HG02840 (cell line): ENCODE measurements around the gene KIF11.
A peak's percentile ranks its signal among the peaks of the same experiment; 100 is the strongest.
"Not testable (repeated sequence)": the region's sequence is repeated elsewhere in the genome, so short reads cannot be mapped to it uniquely, and the experiment has no call there.

Experiments
- ATAC-seq: cut with Tn5 transposase; IDR thresholded peaks from one replicate; pipeline ENCODE4 v1.9.1; 2021; ENCODE audit warnings: mild to moderate bottlenecking, moderate library complexity, moderate number of reproducible peaks; ENCODE audit not compliant: unreplicated experiment, low FRiP score

Gene KIF11

DNA sequence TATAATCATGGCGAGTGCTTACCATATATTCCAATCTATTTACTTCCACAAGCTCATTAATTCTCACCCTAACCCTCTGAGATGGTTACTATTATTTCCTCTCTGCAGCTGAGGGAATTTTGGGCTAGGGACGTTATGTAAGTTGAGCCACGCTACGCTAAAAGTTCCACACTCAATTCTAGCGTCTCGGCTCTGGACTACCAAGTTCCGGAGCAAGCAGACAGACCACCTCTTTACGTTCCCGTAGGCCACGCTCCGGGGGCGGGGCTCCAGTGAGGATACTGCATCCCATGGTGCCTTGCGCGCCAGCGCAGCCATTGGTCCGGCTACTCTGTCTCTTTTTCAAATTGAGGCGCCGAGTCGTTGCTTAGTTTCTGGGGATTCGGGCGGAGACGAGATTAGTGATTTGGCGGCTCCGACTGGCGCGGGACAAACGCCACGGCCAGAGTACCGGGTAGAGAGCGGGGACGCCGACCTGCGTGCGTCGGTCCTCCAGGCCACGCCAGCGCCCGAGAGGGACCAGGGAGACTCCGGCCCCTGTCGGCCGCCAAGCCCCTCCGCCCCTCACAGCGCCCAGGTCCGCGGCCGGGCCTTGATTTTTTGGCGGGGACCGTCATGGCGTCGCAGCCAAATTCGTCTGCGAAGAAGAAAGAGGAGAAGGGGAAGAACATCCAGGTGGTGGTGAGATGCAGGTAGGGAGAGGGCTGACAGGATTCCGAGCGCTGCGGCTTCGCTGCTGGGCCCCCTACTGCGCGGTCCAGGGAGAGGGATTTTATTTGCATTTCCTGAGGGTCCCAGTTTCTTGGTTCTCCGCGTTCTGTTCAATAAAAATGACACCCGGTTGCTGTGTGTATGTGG lies at the start of gene KIF11:
KIF11 (plus strand) TSS at position 370 of the 858 bp plus-strand sequence; CDS start at position 616, 246 bp downstream.
- ATAC-seq = peak; percentile 78

DNA sequence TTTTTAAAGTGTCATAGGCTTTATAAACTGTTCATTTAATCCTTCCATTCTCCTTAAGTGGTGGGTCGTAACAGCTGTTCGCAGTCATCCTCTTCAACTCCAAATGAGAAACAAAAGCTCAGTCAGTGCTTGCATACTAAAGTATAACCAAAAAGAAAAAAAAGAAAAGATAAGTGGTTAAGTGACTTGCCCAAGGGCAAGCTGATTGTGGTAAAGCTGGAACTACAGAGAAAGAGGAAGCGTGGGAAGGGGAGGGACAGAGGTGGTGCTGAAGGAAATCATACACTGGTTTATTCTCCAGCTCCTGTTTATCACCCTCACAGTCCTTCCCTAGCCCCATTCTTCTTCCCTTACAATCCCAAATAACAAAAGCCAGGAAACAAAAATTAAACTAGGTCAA lies 48.6 kb upstream of the KIF11 start:
- ATAC-seq = no peak

DNA sequence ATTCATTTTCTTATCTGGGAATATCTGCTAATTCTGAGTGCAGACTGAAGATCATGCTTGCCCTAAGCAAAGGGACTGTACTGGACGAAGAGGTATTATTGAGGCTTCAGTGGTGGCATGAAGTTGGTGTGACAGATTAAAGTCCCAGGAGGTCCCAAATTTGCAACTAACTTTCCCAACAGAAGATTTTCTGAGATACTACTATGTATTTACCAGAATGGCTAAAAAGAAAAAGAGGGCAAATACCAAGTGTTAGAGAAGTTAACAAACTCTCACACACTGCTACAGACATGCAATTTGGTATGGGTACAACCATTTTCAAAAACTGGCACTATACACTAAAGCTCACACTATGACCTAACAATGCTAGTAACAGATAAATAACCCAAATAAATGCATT lies 47.4 kb upstream of the KIF11 start:
- no peak for ATAC-seq

DNA sequence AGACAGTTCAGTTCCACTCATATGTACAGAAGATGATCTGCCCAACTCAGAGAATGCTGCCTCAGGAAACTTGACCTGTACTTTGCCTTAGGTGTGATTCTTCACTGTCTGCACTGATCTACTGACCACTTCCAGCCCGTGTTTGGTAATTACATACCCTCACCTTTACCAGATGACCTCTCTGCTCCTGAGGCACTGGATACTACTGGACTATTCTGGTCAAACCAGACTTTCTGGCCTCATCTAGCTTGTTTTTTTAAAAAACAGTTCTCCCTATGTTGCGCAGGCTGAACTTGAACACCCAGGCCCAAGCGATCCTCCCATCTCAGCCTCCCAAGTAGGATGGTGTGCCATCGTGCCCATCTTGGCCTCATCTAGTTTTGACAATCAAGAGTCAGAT lies 45.3 kb upstream of the KIF11 start:
- no peak for ATAC-seq

DNA sequence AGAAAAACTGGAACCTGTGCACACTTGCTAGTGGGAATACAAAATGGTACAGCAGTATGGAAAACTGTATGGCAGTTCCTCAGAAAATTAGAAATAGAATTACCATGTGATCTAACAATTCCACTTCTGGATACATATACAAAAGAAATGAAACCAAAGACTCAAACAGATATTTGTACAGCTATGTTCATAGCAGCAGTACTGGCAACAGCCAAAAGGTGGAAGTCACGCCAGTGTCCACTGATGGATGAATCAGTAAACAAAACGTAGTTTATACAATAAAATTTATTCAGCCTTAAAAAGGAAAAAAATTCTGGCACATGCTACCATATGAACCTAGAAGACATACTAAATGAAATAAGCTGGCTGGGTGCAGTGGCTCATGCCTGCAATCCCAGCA lies 42.0 kb upstream of the KIF11 start:
- no peak for ATAC-seq

DNA sequence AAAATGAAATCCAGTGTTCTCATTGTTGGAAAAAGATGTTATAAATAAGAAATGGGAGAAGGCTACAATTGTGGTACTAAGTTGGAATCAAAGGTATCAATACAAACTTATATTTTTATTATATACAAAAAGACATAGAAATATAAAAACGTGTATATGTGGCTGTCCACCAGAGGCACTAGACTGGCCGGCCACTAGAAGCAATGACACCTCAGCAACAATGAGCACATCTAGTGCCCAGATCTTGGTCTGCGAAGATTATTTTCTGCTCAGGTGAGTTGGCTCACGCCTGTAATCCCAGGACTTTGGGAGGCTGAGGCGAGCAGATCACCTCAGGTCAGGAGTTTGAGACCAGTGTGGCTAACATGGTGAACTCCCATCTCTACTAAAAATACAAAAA lies 40.6 kb upstream of the KIF11 start:
- ATAC-seq = no peak

DNA sequence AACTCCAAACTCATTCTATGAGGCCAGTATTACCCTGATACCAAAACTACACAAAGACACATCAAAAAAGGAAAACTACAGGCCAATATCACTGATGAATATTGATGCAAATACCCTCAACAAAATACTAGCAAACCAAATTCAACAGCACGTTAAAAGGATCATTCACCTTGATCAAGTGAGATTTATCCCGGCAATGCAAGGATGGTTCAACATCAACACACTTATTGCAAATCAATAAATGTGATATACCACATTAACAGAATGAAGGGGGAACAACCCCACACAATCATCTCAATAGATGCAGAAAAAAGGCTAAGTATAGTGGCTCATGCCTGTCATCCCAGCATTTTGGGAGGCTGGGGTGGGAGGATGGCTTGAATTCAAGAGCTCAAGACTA lies 39.0 kb upstream of the KIF11 start:
- ATAC-seq = no peak

DNA sequence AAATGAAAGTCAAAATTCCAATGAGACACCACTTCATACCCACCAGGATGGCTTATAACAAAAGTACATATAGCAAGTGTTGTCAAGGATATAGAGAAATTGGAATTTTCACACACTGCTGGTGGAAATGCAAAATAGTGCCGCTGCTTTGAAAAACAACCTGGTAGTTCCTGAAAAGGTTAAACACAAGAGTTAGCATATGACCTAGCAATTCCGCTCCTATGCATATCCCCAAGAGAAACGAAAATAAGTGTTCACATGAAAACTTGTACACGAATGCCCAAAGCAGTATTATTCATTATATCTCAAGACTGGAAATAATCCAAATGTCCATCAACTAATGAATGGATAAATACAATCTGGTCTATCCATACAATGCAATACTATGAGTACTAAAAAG lies 33.9 kb upstream of the KIF11 start:
- ATAC-seq = no peak

DNA sequence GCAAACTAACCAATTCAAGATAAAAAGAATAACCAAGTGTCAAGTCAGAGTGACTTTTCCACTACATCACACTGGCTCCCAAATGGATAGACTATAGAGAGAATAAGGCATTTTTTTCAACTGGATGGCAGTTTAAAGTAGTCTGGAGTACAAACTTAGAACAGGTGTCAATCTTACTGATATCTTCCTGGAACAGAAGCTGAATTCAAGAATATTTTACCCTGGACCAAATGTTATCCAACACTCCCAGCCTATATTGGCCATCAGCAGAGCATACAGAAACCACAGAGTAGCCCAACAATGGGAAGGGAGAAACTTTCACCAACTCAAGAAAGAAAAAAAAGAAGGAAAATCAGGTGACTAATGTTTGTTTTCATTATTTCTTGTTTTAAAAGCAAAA lies 30.5 kb upstream of the KIF11 start:
- no peak for ATAC-seq

DNA sequence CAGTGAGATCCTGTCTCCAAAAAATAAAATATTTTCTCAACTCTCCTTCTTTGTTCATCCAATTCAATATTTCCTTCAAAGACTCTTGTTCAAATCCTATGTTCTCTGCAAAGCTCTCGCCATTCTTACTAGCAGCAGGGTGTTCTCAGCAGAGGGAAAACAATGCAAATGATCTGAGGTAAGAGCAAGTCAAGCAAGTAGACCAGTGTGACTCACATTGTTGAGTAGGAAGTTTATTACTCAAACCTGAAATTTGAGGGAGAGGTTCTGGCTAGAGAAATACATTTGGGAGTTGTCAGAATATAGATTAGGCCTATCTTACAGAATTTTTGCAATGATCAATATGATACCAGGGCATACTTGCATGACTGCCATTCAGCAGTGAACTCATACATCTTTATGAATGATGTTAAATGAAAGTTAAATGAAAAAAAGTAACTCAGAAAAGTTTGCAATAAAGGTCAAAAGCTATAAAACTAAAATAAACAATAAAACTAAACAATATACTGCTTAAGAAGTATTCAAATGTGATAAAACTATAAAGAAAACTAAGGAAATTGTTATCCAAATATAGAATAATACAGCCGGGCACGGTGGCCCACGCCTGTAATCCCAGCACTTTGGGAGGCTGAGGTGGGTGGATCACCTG lies 24.9 kb upstream of the KIF11 start:
- peak; percentile 60 for ATAC-seq

DNA sequence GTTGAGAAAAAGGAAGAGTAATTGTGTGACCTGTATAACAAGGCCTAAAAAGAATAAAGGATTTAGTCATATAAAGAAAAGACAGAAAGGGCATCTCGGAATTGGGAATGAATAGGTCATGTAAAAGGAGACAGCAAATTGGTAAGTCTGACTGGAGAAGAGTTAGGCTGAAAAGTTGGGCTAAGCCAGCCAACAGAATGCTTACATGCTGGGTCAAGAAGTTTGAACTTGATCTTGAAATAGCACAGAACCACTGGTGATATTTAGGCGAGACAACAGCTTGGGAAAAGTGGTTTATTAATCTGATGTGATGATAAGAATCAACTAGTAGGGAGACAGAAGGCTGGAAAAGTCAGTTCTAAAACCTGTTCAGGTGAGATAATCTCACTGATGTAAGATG lies 23.9 kb upstream of the KIF11 start:
- ATAC-seq = no peak

DNA sequence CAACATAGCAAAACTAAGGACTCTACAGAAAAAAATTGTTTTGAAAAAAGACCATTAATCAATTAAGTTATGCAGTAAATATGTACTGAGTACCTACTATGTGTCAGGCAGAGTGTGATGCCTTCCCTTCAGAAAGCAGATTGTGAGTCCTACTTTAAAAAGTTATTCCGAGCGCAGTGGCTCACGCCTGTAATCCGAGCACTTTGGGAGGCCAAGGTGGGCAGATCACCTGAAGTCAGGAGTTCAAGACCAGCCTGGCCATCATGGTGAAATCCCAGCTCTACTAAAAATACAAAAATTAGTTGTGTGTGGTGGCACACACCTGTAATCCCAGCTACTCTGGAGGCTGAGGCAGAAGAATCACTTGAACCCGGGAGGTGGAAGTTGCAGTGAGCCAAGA lies 23.3 kb upstream of the KIF11 start:
- ATAC-seq = not testable (repeated sequence)

DNA sequence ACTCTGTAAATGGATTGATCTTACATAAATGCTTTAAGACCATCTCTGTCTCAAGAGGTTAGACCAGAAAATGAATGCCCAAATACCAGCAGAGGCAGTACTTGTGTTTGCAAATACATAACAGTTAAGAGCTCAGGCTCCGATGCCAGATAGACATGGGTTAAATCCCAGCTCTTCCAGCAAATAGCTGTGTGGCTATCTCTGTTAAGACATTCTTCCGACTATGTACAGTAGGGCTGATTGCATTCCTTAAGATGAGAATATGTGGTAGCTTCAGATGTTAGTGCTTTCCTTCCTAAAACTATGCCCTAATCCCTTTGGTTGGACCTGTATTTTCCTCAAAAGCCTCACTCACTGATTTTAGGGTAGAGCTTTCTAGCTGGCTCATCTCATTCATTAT lies 21.3 kb upstream of the KIF11 start:
- no peak for ATAC-seq

DNA sequence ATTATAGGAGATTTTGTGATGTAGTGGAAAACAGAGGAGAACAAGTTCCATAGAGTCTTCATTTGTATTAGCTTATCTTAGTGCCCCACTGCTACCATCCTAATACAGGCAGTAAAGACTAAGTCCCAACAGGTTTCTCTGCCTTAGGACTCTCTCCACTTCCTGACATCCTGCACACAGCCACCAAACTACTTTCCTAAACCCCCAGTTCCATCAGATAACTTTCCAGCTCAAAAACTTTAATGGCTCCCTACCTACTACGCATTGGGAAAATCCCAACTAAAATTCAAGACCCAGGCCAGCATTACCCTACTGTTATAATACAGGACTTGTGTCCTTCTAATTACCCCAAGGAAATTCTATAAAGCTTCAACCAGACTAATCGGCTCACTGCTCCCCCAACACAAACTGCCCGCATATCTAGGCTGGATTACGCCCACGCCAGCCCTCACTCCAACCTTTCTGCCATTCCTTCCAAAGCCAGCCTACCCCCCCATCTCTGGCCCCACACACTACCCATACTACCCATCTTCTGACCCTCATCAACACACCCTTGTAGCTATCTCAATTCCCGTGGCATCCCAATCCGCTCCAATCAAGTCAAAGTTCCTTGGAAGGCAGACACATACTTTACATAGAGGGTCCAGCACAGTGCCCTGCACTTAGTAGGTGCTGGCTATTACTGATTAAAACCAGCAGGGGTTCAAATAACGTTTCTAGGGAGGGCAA lies 20.4 kb upstream of the KIF11 start:
- no peak for ATAC-seq

DNA sequence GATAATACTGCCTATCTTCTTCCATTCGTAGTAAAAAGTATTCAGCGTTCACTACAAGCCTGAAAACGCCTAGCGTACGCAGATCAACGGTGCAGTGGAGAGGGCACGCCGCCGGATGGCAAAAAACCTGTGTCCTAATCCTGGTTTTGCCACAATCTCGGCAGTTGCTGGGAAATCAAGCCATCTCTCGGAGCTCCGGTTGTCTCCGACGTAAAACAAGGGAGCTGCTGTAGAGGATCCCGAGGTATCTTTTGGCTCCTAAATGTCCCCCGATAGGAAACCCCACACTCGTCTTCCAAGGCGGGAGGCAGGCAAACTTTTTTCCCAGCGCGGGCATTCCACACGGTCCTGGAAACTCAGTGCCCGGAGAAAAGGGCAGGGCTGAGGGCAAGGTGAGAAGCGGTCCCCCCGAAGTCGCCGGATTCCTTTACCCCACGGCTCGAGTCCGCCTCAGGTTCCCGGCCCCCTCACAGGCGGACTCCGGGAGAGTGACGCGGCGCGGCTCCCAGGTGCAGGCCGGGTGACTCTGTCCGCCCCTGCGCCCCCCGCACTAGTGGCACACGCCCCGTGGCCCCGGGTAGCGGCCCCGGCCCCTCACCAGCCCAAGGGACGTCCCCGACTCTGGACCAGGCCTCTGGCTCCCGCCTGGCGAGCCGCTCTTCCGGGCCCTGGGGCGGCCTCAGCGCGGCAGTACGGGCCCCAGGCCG lies 19.7 kb upstream of the KIF11 start:
- peak; percentile 35 for ATAC-seq

DNA sequence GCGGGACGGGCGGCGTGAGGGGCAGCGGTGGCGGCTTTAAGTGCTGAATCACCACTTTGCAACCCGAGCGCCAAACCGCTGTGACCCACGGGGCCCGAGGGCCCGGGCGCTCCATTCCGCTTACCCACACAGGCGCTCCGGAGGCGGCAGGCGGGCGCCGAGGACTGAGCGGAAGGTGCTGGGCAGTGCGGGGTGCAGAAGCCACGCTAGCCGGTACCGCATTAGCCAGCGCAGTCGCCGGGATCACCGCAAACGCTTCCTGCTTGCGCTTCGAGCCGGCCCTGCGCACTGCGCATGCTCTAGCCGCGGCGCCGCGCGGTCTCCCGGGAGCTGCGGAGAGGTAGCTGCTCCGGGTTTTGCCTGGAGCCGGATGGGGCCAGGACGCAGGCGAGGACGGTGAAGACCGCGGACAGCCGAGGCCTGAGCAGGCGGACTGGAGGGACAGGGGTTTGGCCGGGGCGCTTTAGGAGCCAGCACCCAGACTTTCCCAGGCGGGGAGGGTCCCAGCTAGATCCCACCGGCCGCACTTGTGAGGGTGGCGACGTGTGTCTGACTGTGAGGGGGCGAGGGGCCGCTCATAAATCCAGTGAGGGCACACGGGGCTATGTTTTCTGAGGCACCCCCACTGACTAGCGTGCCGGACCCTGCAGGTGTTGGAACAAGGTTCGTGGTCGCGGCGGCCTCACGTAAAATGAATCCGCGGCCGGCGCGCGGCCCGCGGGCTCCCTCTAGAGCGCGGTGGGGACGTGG lies 19.0 kb upstream of the KIF11 start, which contains the start of gene IDE:
IDE (minus strand) TSS at position 296 of the 750 bp plus-strand sequence; CDS start at position 222, 74 bp downstream.
- ATAC-seq = peak; percentile 79

DNA sequence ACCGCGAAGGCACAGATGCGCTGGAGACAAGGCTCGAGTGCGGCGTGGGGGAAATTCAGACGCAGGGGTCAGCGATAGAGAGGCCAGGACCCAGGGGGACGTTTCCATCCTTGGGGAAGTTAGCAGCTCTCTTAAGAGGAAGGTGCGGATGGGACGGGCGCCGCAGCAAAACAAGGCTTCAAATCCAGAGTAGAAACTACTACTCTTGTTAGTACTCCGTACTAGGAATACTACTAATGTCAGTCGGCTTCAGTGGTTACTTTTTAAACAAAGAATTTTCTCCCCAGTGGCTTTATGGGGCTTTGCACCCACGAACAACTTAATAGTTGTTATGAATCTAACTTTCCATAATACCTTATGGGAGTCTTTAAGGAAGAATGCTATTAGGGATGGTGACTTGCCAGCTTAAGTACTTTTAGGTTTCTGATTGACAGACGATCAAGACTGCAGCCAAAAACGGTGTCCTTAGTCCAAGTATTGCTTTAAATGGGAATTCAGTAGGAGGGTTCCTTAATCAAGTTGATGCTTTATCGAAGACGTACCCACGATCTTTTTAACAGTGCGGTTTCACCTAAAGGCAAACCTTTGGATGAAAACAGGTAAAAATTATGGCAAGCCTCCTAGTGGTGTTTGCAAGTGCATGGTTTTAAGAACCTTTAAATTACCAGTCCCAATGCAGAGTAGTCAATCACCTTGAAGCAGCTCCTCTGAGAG lies 18.2 kb upstream of the KIF11 start:
- ATAC-seq = peak; percentile 20

DNA sequence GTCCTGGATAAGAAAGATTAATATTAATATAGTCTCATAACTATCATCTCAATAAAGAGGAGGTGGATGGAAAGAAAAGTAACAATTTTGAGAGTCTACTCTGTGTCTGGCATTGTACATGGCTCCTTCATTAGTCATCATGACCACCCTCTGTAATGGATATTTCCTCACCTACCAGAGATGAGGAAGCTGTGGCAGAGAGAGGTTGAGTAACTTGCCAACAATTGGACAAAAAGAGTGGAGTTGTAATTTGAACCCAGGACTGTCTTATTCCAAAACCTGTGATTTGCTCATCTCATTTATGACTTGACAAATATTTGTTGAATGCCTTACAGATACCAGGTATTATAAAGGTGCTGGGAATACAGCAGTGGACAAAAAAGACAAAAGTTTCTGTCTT lies 17.0 kb upstream of the KIF11 start:
- ATAC-seq = no peak

DNA sequence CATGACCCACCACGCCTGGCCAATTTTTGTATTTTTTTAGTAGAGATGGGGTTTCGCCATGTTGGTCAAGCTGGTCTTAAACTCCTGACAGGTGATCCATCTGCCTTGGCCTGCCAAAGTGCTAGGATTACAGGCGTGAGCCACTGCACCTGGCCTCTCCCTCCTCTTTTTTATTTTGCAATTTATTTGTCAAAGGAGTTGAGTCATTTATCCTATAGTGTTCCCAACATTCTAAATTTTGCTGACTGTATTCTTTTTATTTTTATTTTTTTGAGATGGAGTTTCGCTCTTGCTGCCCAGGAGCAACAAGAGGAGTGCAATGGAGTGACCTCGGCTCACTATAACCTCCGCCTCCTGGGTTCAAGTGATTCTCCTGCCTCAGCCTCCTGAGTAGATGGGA lies 10.6 kb upstream of the KIF11 start:
- ATAC-seq = not testable (repeated sequence)
